ENCODE results near the gene TXNDC9. TPM values are rescaled to one million over a fixed set of nuclear protein-coding genes. Genes with fewer than 3 reads are reported as not detected.

The TXNDC9 gene
- total and polyA plus RNA-seq, 2 donors (not counting 1 experiment from before 2014, with no cell fraction given) = 11.2 to 21.7 TPM

DNA sequence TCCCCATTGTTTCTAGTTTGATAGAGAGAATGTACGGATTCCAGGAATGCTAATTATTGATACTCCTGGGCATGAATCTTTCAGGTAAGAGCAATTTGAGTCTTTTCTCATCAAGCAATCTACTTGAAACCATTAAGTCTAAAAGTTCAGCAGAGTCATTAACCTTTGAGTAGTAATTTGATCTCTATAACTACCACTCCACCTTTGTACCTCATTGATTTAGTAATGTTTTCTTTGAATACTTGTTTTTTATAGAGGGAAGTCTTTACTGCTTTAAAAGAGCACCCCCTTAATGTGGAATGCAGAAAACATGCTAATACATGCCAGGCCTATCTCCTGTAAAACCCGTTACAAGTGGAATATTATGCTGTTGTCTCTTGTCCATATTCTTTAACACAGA is 46.0 kb upstream of the TXNDC9 start:
- H3K4me1 ChIP-seq (ENCODE audit: control insufficient read depth in 2 of 2, insufficient read depth in 2 of 2, low read length in 2 of 2) = no peaks in the 10 kb centered on the region
- no peaks in the 10 kb centered on the region for H3K27me3 ChIP-seq (replicated peaks in 1 of 4; ENCODE audit: control extremely low read depth in 1 of 4, control insufficient read depth in 3 of 4, insufficient read depth in 4 of 4, low read length in 3 of 4)
- H3K9me3 ChIP-seq (ENCODE audit: control extremely low read depth in 1 of 3, control insufficient read depth in 2 of 3, insufficient read depth in 1 of 3, low read length in 2 of 3) = no peaks in the 10 kb centered on the region
- no peak overlapping the region for H3K4me3 ChIP-seq (ENCODE audit: control extremely low read depth in 1 of 5, extremely low read depth in 1 of 5, insufficient read depth in 1 of 5, low read depth in 2 of 5, low read length in 4 of 5)
- ATAC-seq (ENCODE audit: low read depth) (no peak), DNase-seq (no peak)
- H4K20me1 ChIP-seq (ENCODE audit: control insufficient read depth, insufficient read depth, low read length, poor library complexity, severe bottlenecking) = no peaks in the 10 kb centered on the region
- no CpG with 5 or more reads among the region's 2 CpGs for WGBS (ENCODE audit: insufficient coverage)
- no peak overlapping the region for H3K9ac ChIP-seq (ENCODE audit: low read length)
- intact Hi-C loops (cut with micrococcal nuclease) = no loop called here
- ChIA-PET POLR2A (no interaction called here), CTCF (no interaction called here)
- Mint-ChIP-seq H3K27me3 (no peaks in the 10 kb centered on the region), H3K27ac (no peak overlapping the region), H3K4me1 (no peaks in the 10 kb centered on the region), H3K4me3 (no peak overlapping the region), H3K9me3 (ENCODE audit: insufficient read depth) (no peaks in the 10 kb centered on the region)
- H2AFZ ChIP-seq (ENCODE audit: insufficient read depth, low read depth, low read length, poor library complexity, severe bottlenecking) = no peak overlapping the region
- TF ChIP-seq, protein P1, sequence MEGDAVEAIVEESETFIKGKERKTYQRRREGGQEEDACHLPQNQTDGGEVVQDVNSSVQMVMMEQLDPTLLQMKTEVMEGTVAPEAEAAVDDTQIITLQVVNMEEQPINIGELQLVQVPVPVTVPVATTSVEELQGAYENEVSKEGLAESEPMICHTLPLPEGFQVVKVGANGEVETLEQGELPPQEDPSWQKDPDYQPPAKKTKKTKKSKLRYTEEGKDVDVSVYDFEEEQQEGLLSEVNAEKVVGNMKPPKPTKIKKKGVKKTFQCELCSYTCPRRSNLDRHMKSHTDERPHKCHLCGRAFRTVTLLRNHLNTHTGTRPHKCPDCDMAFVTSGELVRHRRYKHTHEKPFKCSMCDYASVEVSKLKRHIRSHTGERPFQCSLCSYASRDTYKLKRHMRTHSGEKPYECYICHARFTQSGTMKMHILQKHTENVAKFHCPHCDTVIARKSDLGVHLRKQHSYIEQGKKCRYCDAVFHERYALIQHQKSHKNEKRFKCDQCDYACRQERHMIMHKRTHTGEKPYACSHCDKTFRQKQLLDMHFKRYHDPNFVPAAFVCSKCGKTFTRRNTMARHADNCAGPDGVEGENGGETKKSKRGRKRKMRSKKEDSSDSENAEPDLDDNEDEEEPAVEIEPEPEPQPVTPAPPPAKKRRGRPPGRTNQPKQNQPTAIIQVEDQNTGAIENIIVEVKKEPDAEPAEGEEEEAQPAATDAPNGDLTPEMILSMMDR (IDR thresholded peaks at IDR 0.05) = no peak
- TF ChIP-seq EZH2 (IDR thresholded peaks at IDR 0.05; ENCODE audit: borderline replicate concordance, insufficient read depth, low read depth, low read length, poor library complexity, severe bottlenecking) = no peak
- peaks cover 0 to 64% of the 10 kb centered on the region in 2 experiments for H3K36me3 ChIP-seq (replicated peaks in 1 of 2; ENCODE audit: control extremely low read depth in 1 of 2, control insufficient read depth in 1 of 2, extremely low read depth in 1 of 2, insufficient read depth in 2 of 2, low read length in 1 of 2)
- H3K27ac ChIP-seq (ENCODE audit: low read length in 2 of 2) = no peak overlapping the region
- H3K4me2 ChIP-seq (replicated peaks; ENCODE audit: low read depth, low read length, poor library complexity, severe bottlenecking) = no peak overlapping the region
- H3K79me2 ChIP-seq (ENCODE audit: control insufficient read depth, insufficient read depth, low read length) = peaks cover 3% of the 10 kb centered on the region

DNA sequence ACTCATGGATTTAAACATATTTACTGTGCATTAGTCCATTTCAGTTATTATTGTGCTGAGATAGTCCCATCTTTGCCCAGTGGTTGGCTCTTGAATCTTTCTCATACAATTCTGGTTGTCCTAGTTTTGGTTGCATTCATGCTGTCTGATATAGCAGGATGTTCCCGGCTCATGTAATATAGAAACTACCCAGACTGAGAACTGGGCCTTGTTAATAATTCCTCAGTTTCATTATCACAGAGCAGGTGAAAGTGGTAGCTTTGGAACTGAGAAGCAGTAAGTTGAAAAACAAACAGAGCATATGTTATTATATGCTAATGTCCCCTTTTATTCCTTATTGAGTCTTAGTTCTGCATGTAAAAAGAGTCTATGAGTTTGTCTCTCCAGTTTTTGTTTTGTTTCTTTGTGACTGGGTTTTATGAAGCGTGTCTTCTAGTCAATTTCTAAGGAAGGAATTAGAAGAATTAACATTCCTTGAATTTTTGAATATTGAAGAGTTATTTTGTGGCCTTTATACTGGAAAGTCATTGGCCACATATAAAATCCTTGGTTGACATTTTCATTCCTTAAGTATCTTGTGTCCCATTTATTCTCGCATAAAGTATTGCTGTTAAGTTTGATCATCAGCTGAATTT is 44.4 kb upstream of the TXNDC9 start:
- H3K36me3 ChIP-seq (replicated peaks in 1 of 2; ENCODE audit: control extremely low read depth in 1 of 2, control insufficient read depth in 1 of 2, extremely low read depth in 1 of 2, insufficient read depth in 2 of 2, low read length in 1 of 2) = peaks cover 7 to 68% of the 10 kb centered on the region in 2 experiments
- CTCF ChIA-PET = no interaction called here
- H4K20me1 ChIP-seq (ENCODE audit: control insufficient read depth, insufficient read depth, low read length, poor library complexity, severe bottlenecking) = no peaks in the 10 kb centered on the region
- Mint-ChIP-seq H3K27ac (no peak overlapping the region), H3K4me1 (no peaks in the 10 kb centered on the region), H3K4me3 (no peak overlapping the region), H3K9me3 (ENCODE audit: insufficient read depth) (no peaks in the 10 kb centered on the region), H3K27me3 (no peaks in the 10 kb centered on the region)
- H3K4me1 ChIP-seq (ENCODE audit: control insufficient read depth in 2 of 2, insufficient read depth in 2 of 2, low read length in 2 of 2) = no peaks in the 10 kb centered on the region
- no peak overlapping the region for H2AFZ ChIP-seq (ENCODE audit: insufficient read depth, low read depth, low read length, poor library complexity, severe bottlenecking)
- TF ChIP-seq, protein P1 (IDR thresholded peaks at IDR 0.05) = no peak
- TF ChIP-seq EZH2 (IDR thresholded peaks at IDR 0.05; ENCODE audit: borderline replicate concordance, insufficient read depth, low read depth, low read length, poor library complexity, severe bottlenecking) = no peak
- no CpG with 5 or more reads among the region's 3 CpGs for WGBS (ENCODE audit: insufficient coverage)
- intact Hi-C loops (cut with micrococcal nuclease) = no loop called here
- POLR2A ChIA-PET = no interaction called here
- ATAC-seq (ENCODE audit: low read depth) = no peak
- H3K4me3 ChIP-seq (ENCODE audit: control extremely low read depth in 1 of 5, extremely low read depth in 1 of 5, insufficient read depth in 1 of 5, low read depth in 2 of 5, low read length in 4 of 5) = no peak overlapping the region
- no peaks in the 10 kb centered on the region for H3K27me3 ChIP-seq (replicated peaks in 1 of 4; ENCODE audit: control extremely low read depth in 1 of 4, control insufficient read depth in 3 of 4, insufficient read depth in 4 of 4, low read length in 3 of 4)
- H3K27ac ChIP-seq (ENCODE audit: low read length in 2 of 2) = no peak overlapping the region
- no peaks in the 10 kb centered on the region for H3K9me3 ChIP-seq (ENCODE audit: control extremely low read depth in 1 of 3, control insufficient read depth in 2 of 3, insufficient read depth in 1 of 3, low read length in 2 of 3)
- DNase-seq = no peak
- no peak overlapping the region for H3K4me2 ChIP-seq (replicated peaks; ENCODE audit: low read depth, low read length, poor library complexity, severe bottlenecking)
- no peak overlapping the region for H3K9ac ChIP-seq (ENCODE audit: low read length)
- H3K79me2 ChIP-seq (ENCODE audit: control insufficient read depth, insufficient read depth, low read length) = no peaks in the 10 kb centered on the region
